ENCODE data around the gene HOXD3. TPM values are rescaled to one million over a fixed set of nuclear protein-coding genes. Genes with fewer than 3 reads are reported as not detected.

Gene HOXD3
- total and polyA plus RNA-seq, 2 of the 8 experiments (the other 6 are each of a cell fraction or from before 2014, with no cell fraction given): not detected

- Histone ChIP-seq H3K4me1 (replicated peaks in 1 of 4; ENCODE audit: control insufficient read depth in 3 of 4, insufficient read depth in 4 of 4, low read length in 3 of 4) (peaks cover 3 to 25% (median 15%) of the 10 kb centered on the region in 4 experiments), H3K79me2 (ENCODE audit: control insufficient read depth in 1 of 2, insufficient read depth in 2 of 2, low read length in 2 of 2) (no peaks in the 10 kb centered on the region), H2AK5ac (ENCODE audit: low read depth, low read length) (no peak overlapping the region), H3K23me2 (ENCODE audit: low read depth, low read length) (peaks cover 3% of the 10 kb centered on the region; the same call in 1 of the 2 replicates), H2BK20ac (ENCODE audit: low read length) (no peak overlapping the region), H3K4me3 (ENCODE audit: extremely low read depth in 1 of 4, insufficient read depth in 2 of 4, low read depth in 3 of 4, low read length in 4 of 4) (peak overlapping the region in 3 of 4 experiments; percentile 7 to 47 (median 14); a peak in 5 of 8 replicates), H3K23ac (ENCODE audit: insufficient read length) (no peak overlapping the region), H4K91ac (replicated peaks; ENCODE audit: insufficient read length, low read length) (no peak overlapping the region), H4K20me1 (replicated peaks in 1 of 2; ENCODE audit: control insufficient read depth in 1 of 2, insufficient read depth in 2 of 2, low read length in 2 of 2) (peaks cover 2 to 35% of the 10 kb centered on the region in 2 experiments), H2BK15ac (ENCODE audit: low read length) (no peak overlapping the region), H4K5ac (ENCODE audit: insufficient read length, low read depth, low read length) (no peak overlapping the region), H2BK120ac (replicated peaks; ENCODE audit: low read depth, low read length) (no peak overlapping the region), H3K56ac (replicated peaks; ENCODE audit: insufficient read length, low read depth, low read length) (no peak overlapping the region), H3K27ac (ENCODE audit: low read depth, low read length) (no peak overlapping the region), H3K79me1 (ENCODE audit: low read depth, low read length) (no peaks in the 10 kb centered on the region), H3K4me2 (ENCODE audit: insufficient read depth in 1 of 2, low read depth in 2 of 2, low read length in 2 of 2) (peak overlapping the region; percentile 76 to 81), H3K36me3 (ENCODE audit: control insufficient read depth in 2 of 4, insufficient read depth in 4 of 4, low read length in 3 of 4) (no peaks in the 10 kb centered on the region; a peak in 1 of 8 replicates), H2BK12ac (ENCODE audit: low read depth, low read length) (peak overlapping the region; percentile 75; the same call in 1 of the 2 replicates), H3K18ac (ENCODE audit: extremely low read depth, low read length) (peak overlapping the region; percentile 43; the same call in 1 of the 2 replicates), H4K8ac (ENCODE audit: extremely low read depth, insufficient read depth, low read length) (peak overlapping the region; percentile 79), H3K14ac (ENCODE audit: insufficient read length) (no peak overlapping the region), H3K27me3 (replicated peaks in 1 of 4; ENCODE audit: control insufficient read depth in 3 of 4, extremely low read depth in 1 of 4, insufficient read depth in 3 of 4, low read length in 3 of 4) (peaks cover 94 to 100% (median 99%) of the 10 kb centered on the region in 4 experiments), H2AFZ (ENCODE audit: low read length) (peak overlapping the region; percentile 7; the same call in 1 of the 2 replicates), H3K9ac (replicated peaks in 1 of 4; ENCODE audit: extremely low read depth in 1 of 4, low read depth in 3 of 4, low read length in 3 of 4) (no peak overlapping the region), H3K4ac (replicated peaks; ENCODE audit: insufficient read length, low read depth, low read length) (no peak overlapping the region), H3K9me3 (ENCODE audit: insufficient read depth in 2 of 2, low read depth in 1 of 2, low read length in 1 of 2) (no peaks in the 10 kb centered on the region), H2BK5ac (ENCODE audit: low read depth, low read length) (no peak overlapping the region)
- WGBS, 2 experiments (ENCODE audit: extremely low coverage in 1 of 2, insufficient coverage in 1 of 2, insufficient read length in 1 of 2, insufficient replicate concordance in 2 of 2, low coverage in 1 of 2, low lambda C conversion rate in 2 of 2, missing lambda C conversion rate in 1 of 2): 3% methylated on average over 43 of the region's 51 CpGs; no CpG with 5 or more reads in 1 of the 2 experiments
- ChIA-PET CTCF (ENCODE audit: partially characterized antibody) (interaction anchor here (0.9 to 7.5 kb wide), 9 partner anchors 9 to 481 kb away, joined by 3 to 60 read pairs (median 4); partner anchors contain the start of gene HOXD1), POLR2A (ENCODE audit: partially characterized antibody) (interaction anchor here (1.2 to 1.3 kb wide), 2 partner anchors 11 to 13 kb away, joined by 3 to 7 read pairs; no protein-coding TSS in a partner anchor)
- DNase-seq (ENCODE audit: low read depth in 1 of 2, low spot score in 2 of 2): no peak
- no peak for FAIRE-seq
- TF ChIP-seq SP1 (IDR thresholded peaks at IDR 0.05; ENCODE audit: low read depth, low read length) (peak; percentile 84), EGR1 (IDR thresholded peaks at IDR 0.05; ENCODE audit: borderline replicate concordance, low read depth, low read length) (peak; percentile 92), SRF (IDR thresholded peaks at IDR 0.05; ENCODE audit: low read depth, low read length) (no peak), YY1 (IDR thresholded peaks at IDR 0.05; ENCODE audit: low read depth, low read length) (peak; percentile 58; the same call in 1 of the 2 replicates), CHD1 (IDR thresholded peaks at IDR 0.05; ENCODE audit: low read depth, low read length) (no peak), POLR2A (IDR thresholded peaks at IDR 0.05; ENCODE audit: control extremely low read depth in 1 of 2, low read depth in 2 of 2, low read length in 2 of 2) (no peak), SIN3A (conservative IDR thresholded peaks at IDR 0.05 in 1 of 2, IDR thresholded peaks at IDR 0.05 in 1 of 2; ENCODE audit: low read depth in 1 of 2, low read length in 2 of 2) (0 out of 4 replicates have a peak, but pooled peaks of 1 of the 2 experiments have one; percentile 43)
- TF ChIP-seq, protein P1, sequence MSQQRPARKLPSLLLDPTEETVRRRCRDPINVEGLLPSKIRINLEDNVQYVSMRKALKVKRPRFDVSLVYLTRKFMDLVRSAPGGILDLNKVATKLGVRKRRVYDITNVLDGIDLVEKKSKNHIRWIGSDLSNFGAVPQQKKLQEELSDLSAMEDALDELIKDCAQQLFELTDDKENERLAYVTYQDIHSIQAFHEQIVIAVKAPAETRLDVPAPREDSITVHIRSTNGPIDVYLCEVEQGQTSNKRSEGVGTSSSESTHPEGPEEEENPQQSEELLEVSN (IDR thresholded peaks at IDR 0.05): peak; percentile 96
- TF ChIP-seq, protein P2, sequence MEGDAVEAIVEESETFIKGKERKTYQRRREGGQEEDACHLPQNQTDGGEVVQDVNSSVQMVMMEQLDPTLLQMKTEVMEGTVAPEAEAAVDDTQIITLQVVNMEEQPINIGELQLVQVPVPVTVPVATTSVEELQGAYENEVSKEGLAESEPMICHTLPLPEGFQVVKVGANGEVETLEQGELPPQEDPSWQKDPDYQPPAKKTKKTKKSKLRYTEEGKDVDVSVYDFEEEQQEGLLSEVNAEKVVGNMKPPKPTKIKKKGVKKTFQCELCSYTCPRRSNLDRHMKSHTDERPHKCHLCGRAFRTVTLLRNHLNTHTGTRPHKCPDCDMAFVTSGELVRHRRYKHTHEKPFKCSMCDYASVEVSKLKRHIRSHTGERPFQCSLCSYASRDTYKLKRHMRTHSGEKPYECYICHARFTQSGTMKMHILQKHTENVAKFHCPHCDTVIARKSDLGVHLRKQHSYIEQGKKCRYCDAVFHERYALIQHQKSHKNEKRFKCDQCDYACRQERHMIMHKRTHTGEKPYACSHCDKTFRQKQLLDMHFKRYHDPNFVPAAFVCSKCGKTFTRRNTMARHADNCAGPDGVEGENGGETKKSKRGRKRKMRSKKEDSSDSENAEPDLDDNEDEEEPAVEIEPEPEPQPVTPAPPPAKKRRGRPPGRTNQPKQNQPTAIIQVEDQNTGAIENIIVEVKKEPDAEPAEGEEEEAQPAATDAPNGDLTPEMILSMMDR (IDR thresholded peaks at IDR 0.05; ENCODE audit: control extremely low read depth in 1 of 3, insufficient read depth in 1 of 3, low read depth in 1 of 3, low read length in 3 of 3): peak in 1 of 3 experiments; percentile 23; a peak in 1 of 4 replicates
Observed at GRCh38 chr2:176171351-176172006, 14.4 kb downstream of the HOXD3 start.
